IMR-90 (cell line): ENCODE measurements around the gene CNOT6. TPM values are rescaled to one million over a fixed set of nuclear protein-coding genes. Genes with fewer than 3 reads are reported as not detected.

Source experiments
- ATAC-seq: fragments of 200-7000 bp; cut with Tn5 transposase; 2 replicates; pipeline ENCODE4 v1.9.1; 2020; ENCODE audit warnings: low read depth, mild to moderate bottlenecking, moderate library complexity
- BruUV-seq: library from RNA; stranded (reverse); fragments of 400-500 nt; replicated peaks from 2 replicates; lab custom pipeline; 2021; lab: Mats Ljungman, UMichigan
- CTCF ChIA-PET: fragments of 300-600 bp; formaldehyde crosslinking; extraction: SDS; loops from one replicate; lab custom pipeline; 2021; ENCODE audit warnings: antibody characterized with exemption; lab: Yijun Ruan, JAX
- POLR2A ChIA-PET: fragments of 300-600 bp; sonication (Branson Sonifier 250); formaldehyde crosslinking; loops from one replicate; lab custom pipeline; 2022; ENCODE audit warnings: antibody characterized with exemption; ENCODE audit not compliant: unreplicated experiment; lab: Charles Lee
- DNase-seq: peaks from one replicate; pipeline ENCODE4 v3.0.0; 2013
- H2AFZ ChIP-seq: replicated peaks from 2 replicates; pipeline ENCODE3; 2013; ENCODE audit warnings: low read length, mild to moderate bottlenecking; ENCODE audit not compliant: poor library complexity
- H2AK5ac ChIP-seq: 2 replicates; pipeline ENCODE4 v1.6.1; 2013; ENCODE audit warnings: low read depth, low read length, inconsistent platforms
- H2AK9ac ChIP-seq: replicated peaks from 2 replicates; pipeline ENCODE3; 2013; ENCODE audit warnings: mild to moderate bottlenecking, low read depth, low read length, moderate library complexity; ENCODE audit not compliant: poor library complexity
- H2BK120ac ChIP-seq: 2 replicates; pipeline ENCODE4 v1.6.1; 2013; ENCODE audit warnings: low read depth, low read length, inconsistent platforms
- H2BK15ac ChIP-seq: 3 replicates; pipeline ENCODE4 v1.6.1; 2013; ENCODE audit warnings: low read depth, low read length, inconsistent platforms
- H2BK20ac ChIP-seq: 2 replicates; pipeline ENCODE4 v1.6.1; 2013; ENCODE audit warnings: low read depth, mild to moderate bottlenecking, inconsistent platforms, low read length, moderate library complexity
- H2BK5ac ChIP-seq: 2 replicates; pipeline ENCODE4 v1.6.1; 2013; ENCODE audit warnings: mild to moderate bottlenecking, low read depth, low read length, inconsistent platforms; ENCODE audit not compliant: poor library complexity, severe bottlenecking
- H3K14ac ChIP-seq: replicated peaks from 2 replicates; pipeline ENCODE4 v1.6.1; 2013; ENCODE audit warnings: low read depth, low read length, inconsistent platforms
- H3K18ac ChIP-seq: 2 replicates; pipeline ENCODE4 v1.6.1; 2013; ENCODE audit warnings: low read depth, low read length, control low read depth
- H3K23ac ChIP-seq: 2 replicates; pipeline ENCODE4 v1.6.1; 2013; ENCODE audit warnings: low read depth, low read length, inconsistent platforms
- H3K27ac ChIP-seq: 2 replicates; pipeline ENCODE4 v1.5.1; 2013; ENCODE audit warnings: mild to moderate bottlenecking, control low read depth, low read length; ENCODE audit not compliant: insufficient read depth
- H3K27me3 ChIP-seq: 2 replicates; pipeline ENCODE4 v1.6.1; 2013; ENCODE audit warnings: low read length; ENCODE audit not compliant: control insufficient read depth, insufficient read depth
- H3K36me3 ChIP-seq: 2 replicates; pipeline ENCODE4 v1.6.1; 2013; ENCODE audit warnings: low read length, mixed read lengths; ENCODE audit not compliant: control insufficient read depth, insufficient read depth
- H3K4ac ChIP-seq: 2 replicates; pipeline ENCODE4 v1.6.1; 2013; ENCODE audit warnings: low read depth, low read length, inconsistent platforms
- H3K4me1 ChIP-seq: 2 replicates; pipeline ENCODE4 v1.6.1; 2013; ENCODE audit warnings: low read length, mixed read lengths; ENCODE audit not compliant: control insufficient read depth, insufficient read depth
- H3K4me2 ChIP-seq: 2 replicates; pipeline ENCODE4 v1.6.1; 2013; ENCODE audit warnings: low read depth, mild to moderate bottlenecking, control low read depth, low read length, moderate library complexity
- H3K4me3 ChIP-seq: 2 replicates; pipeline ENCODE4 v1.5.1; 2013; ENCODE audit warnings: low read depth, mild to moderate bottlenecking, control low read depth, low read length, moderate library complexity; ENCODE audit not compliant: insufficient read depth
- H3K56ac ChIP-seq: 2 replicates; pipeline ENCODE4 v1.6.1; 2013; ENCODE audit warnings: low read length, inconsistent platforms; ENCODE audit not compliant: insufficient read depth; ENCODE audit errors: extremely low read depth
- H3K79me1 ChIP-seq, 2 experiments: 2 replicates each; pipeline ENCODE4 v1.6.1; 2013; ENCODE audit warnings: low read length in 2 of 2, inconsistent platforms in 1 of 2, low read depth in 1 of 2
- H3K9ac ChIP-seq: 2 replicates; pipeline ENCODE4 v1.6.1; 2013; ENCODE audit warnings: low read depth, low read length, control low read depth
- H3K9me1 ChIP-seq: 2 replicates; pipeline ENCODE4 v1.6.1; 2013; ENCODE audit warnings: low read length, inconsistent platforms; ENCODE audit not compliant: insufficient read depth
- H3K9me3 ChIP-seq: 2 replicates; pipeline ENCODE4 v1.6.1; 2013; ENCODE audit warnings: low read length; ENCODE audit not compliant: control insufficient read depth, insufficient read depth
- H4K20me1 ChIP-seq: 2 replicates; pipeline ENCODE4 v1.6.1; 2013; ENCODE audit warnings: low read length, inconsistent platforms; ENCODE audit not compliant: insufficient read depth
- H4K5ac ChIP-seq: 2 replicates; pipeline ENCODE4 v1.6.1; 2013; ENCODE audit warnings: mild to moderate bottlenecking, low read depth, low read length, control low read depth
- H4K8ac ChIP-seq, 2 experiments: 2 replicates each; pipeline ENCODE4 v1.6.1; 2013; ENCODE audit warnings: low read depth in 2 of 2, low read length in 2 of 2, control low read depth in 1 of 2, inconsistent platforms in 1 of 2
- H4K91ac ChIP-seq: 2 replicates; pipeline ENCODE4 v1.6.1; 2013; ENCODE audit warnings: low read depth, low read length, inconsistent platforms; ENCODE audit not compliant: insufficient read depth
- BHLHE40 ChIP-seq: fragments of 150-350 bp; IDR thresholded peaks from 2 replicates; pipeline ENCODE4 v1.6.1; 2016; ENCODE audit warnings: mild to moderate bottlenecking, low read depth, low read length
- CHD1 ChIP-seq: IDR thresholded peaks from 2 replicates; pipeline ENCODE4 v1.6.1; 2012; ENCODE audit warnings: low read depth, low read length, improper control_type of control experiment
- ELK1 ChIP-seq: fragments of 150-350 bp; IDR thresholded peaks from 2 replicates; pipeline ENCODE4 v1.6.1; 2016; ENCODE audit warnings: low read depth, mild to moderate bottlenecking, low read length, moderate library complexity, borderline replicate concordance
- FOS ChIP-seq: fragments of 150-350 bp; IDR thresholded peaks from 2 replicates; pipeline ENCODE4 v1.6.1; 2016; ENCODE audit warnings: low read depth, low read length
- MAZ ChIP-seq: IDR thresholded peaks from 2 replicates; pipeline ENCODE4 v1.6.1; 2012; ENCODE audit warnings: low read depth, mild to moderate bottlenecking, low read length, improper control_type of control experiment, moderate library complexity, borderline replicate concordance
- MXI1 ChIP-seq: IDR thresholded peaks from 2 replicates; pipeline ENCODE4 v1.6.1; 2012; ENCODE audit warnings: low read depth, mild to moderate bottlenecking, low read length, moderate library complexity, borderline replicate concordance
- NFE2L2 ChIP-seq: fragments of 150-350 bp; IDR thresholded peaks from 2 replicates; pipeline ENCODE4 v1.6.1; 2016; ENCODE audit warnings: low read depth, mild to moderate bottlenecking, low read length
- POLR2A ChIP-seq: IDR thresholded peaks from 2 replicates; pipeline ENCODE4 v1.6.1; 2012; ENCODE audit warnings: mild to moderate bottlenecking, low read depth, low read length
- RCOR1 ChIP-seq: IDR thresholded peaks from 2 replicates; pipeline ENCODE4 v1.6.1; 2012; ENCODE audit warnings: mild to moderate bottlenecking, low read length, improper control_type of control experiment; ENCODE audit not compliant: insufficient replicate concordance
- SMC3 ChIP-seq: fragments of 150-350 bp; IDR thresholded peaks from 2 replicates; pipeline ENCODE4 v1.6.1; 2016; ENCODE audit warnings: low read depth, mild to moderate bottlenecking, antibody characterized with exemption, low read length, moderate library complexity
- WGBS, 2 experiments: methylation state at CpG; one replicate each; pipeline versions ENCODE4 v1.1.5 to v1.1.7; 2013; ENCODE audit warnings: missing lambda C conversion rate in 2 of 2; ENCODE audit not compliant: insufficient read length in 1 of 2; ENCODE audit errors: extremely low coverage in 2 of 2; 5-methylcytosine and 5-hydroxymethylcytosine counted together
- dilution Hi-C: fragments of 300-500 bp; cut with HindIII; formaldehyde crosslinking; loops from one replicate; pipeline ENCODE4 v1.14.3; 2018; ENCODE audit warnings: low sequenced_read_pairs; ENCODE audit not compliant: unreplicated experiment
- in situ Hi-C: fragments of 300-500 bp; cut with MboI; formaldehyde crosslinking; loops from 3 replicates; pipeline ENCODE4 v1.14.3; 2019; ENCODE audit warnings: low sequenced_read_pairs, inconsistent platforms, mixed read lengths
- intact Hi-C: fragments of 100-400 bp; cut with micrococcal nuclease; formaldehyde crosslinking; loops from 2 replicates; pipeline ENCODE4 v1.10.0; 2022
- polyA plus RNA-seq, 3 experiments: library from polyadenylated mRNA; depleted of rRNA; stranded (reverse); fragments of >200 nt; gene quantifications; 2 replicates each; pipeline ENCODE4 v1.2.3, GENCODE V29; 2012; ENCODE audit warnings: low replicate concordance in 1 of 3
- total RNA-seq: library from RNA; depleted of rRNA; stranded (reverse); fragments of >200 nt; gene quantifications from 2 replicates; pipeline ENCODE4 v1.2.3, GENCODE V29; 2012
- TF ChIP-seq, protein P1 (sequence below): conservative IDR thresholded peaks from 2 replicates; pipeline ENCODE4 v1.5.1; 2012; ENCODE audit warnings: mild to moderate bottlenecking, low read depth, low read length, improper control_type of control experiment
- TF ChIP-seq, protein P2 (sequence below): fragments of 150-350 bp; IDR thresholded peaks from 2 replicates; pipeline ENCODE4 v1.6.1; 2017; ENCODE audit warnings: mild to moderate bottlenecking, antibody characterized with exemption, low read length, low read depth

CNOT6 gene
- total and polyA plus RNA-seq, 2 of the 4 experiments (the other 2 are of a cell fraction), result 9.7 to 10.8 TPM

GRCh38 chr5:180557217-180557809 lies 63.1 kb downstream of the CNOT6 start (continued):
- no peak for TF ChIP-seq RCOR1

DNA sequence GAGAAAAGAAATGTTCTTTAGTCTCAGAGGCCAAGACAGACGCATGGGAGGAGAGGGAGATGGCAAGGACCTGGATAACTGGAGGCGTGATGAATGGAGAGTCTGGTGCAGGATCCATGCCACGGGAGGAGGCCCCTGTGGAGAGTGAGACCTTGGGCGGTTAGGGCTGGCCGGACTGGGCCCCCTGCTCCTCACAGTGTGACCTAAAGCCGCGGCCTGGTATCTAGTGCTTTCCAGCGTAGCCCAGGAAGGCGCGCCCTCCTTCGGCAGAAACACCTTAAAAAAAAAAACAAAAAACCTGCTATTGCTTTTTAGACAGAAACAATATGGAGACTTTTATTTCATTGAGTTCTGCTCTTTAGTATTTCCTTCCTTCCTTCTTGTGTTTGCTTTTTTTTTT lies 64.1 kb downstream of the CNOT6 start:
- Histone ChIP-seq H3K18ac (0 out of 2 replicates have a peak overlapping the region, but pooled peaks have one; percentile 57), H4K91ac (no peak overlapping the region), H3K4me2 (no peak overlapping the region), H3K9me1 (peaks cover 6% of the 10 kb centered on the region; the same call in 1 of the 2 replicates), H3K56ac (no peak overlapping the region), H2BK20ac (peak overlapping the region; percentile 35; the same call in 1 of the 2 replicates), H3K4ac (peak overlapping the region; percentile 31; the same call in 1 of the 2 replicates), H3K27ac (peak overlapping the region; percentile 29; the same call in 1 of the 2 replicates), H2BK120ac (no peak overlapping the region), H3K14ac (0 out of 2 replicates have a peak overlapping the region, but pooled peaks have one; percentile 14), H2AK5ac (no peak overlapping the region), H3K36me3 (peaks cover 4% of the 10 kb centered on the region), H3K9ac (no peak overlapping the region), H3K4me1 (peaks cover 19% of the 10 kb centered on the region), H4K8ac (no peak overlapping the region), H3K79me1 (peaks cover 32 to 43% of the 10 kb centered on the region in 2 experiments), H2AK9ac (peak overlapping the region; percentile 30), H3K23ac (no peak overlapping the region), H2AFZ (no peak overlapping the region), H4K5ac (peak overlapping the region; percentile 15; the same call in 1 of the 2 replicates), H2BK5ac (peak overlapping the region; percentile 40), H2BK15ac (peak overlapping the region; percentile 58; the same call in 2 of the 3 replicates), H3K27me3 (no peaks in the 10 kb centered on the region), H3K4me3 (no peak overlapping the region), H4K20me1 (peaks cover 26% of the 10 kb centered on the region; the same call in 1 of the 2 replicates), H3K9me3 (no peaks in the 10 kb centered on the region)
- ChIA-PET CTCF (no interaction called here), POLR2A (interaction anchor here (0.5 kb wide), 1 partner anchor 1532 kb away, joined by 6 read pairs; no protein-coding TSS in a partner anchor)
- no peak for ATAC-seq
- in situ Hi-C loops, result no loop called here
- BruUV-seq, result no TSS peak
- DNase-seq, result no peak
- intact Hi-C loops, result no loop called here
- 100% methylated on average over 1 of the region's 11 CpGs; no CpG with 5 or more reads in 1 of the 2 experiments for WGBS, 2 experiments
- dilution Hi-C loops, result no loop called here
- TF ChIP-seq BHLHE40 (no peak), RCOR1 (no peak), ELK1 (no peak), FOS (no peak), MAZ (no peak), POLR2A (no peak), SMC3 (no peak), NFE2L2 (no peak), CHD1 (no peak), MXI1 (no peak)
- TF ChIP-seq, protein P1, sequence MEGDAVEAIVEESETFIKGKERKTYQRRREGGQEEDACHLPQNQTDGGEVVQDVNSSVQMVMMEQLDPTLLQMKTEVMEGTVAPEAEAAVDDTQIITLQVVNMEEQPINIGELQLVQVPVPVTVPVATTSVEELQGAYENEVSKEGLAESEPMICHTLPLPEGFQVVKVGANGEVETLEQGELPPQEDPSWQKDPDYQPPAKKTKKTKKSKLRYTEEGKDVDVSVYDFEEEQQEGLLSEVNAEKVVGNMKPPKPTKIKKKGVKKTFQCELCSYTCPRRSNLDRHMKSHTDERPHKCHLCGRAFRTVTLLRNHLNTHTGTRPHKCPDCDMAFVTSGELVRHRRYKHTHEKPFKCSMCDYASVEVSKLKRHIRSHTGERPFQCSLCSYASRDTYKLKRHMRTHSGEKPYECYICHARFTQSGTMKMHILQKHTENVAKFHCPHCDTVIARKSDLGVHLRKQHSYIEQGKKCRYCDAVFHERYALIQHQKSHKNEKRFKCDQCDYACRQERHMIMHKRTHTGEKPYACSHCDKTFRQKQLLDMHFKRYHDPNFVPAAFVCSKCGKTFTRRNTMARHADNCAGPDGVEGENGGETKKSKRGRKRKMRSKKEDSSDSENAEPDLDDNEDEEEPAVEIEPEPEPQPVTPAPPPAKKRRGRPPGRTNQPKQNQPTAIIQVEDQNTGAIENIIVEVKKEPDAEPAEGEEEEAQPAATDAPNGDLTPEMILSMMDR, result no peak
- TF ChIP-seq, protein P2, sequence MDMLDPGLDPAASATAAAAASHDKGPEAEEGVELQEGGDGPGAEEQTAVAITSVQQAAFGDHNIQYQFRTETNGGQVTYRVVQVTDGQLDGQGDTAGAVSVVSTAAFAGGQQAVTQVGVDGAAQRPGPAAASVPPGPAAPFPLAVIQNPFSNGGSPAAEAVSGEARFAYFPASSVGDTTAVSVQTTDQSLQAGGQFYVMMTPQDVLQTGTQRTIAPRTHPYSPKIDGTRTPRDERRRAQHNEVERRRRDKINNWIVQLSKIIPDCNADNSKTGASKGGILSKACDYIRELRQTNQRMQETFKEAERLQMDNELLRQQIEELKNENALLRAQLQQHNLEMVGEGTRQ, result no peak
